Neural progenitor cell (in vitro differentiated cells): ENCODE measurements around the gene TTC19. TPM values are rescaled to one million over a fixed set of nuclear protein-coding genes. Genes with fewer than 3 reads are reported as not detected.

Source experiments
- DNase-seq: peaks from one replicate; pipeline ENCODE4 v3.0.0-alpha.2; 2016; ENCODE audit warnings: low spot score
- H2AFZ ChIP-seq: fragments of 200-600 bp; sonication (generic); replicated peaks from 2 replicates; pipeline ENCODE4 v1.6.1; 2016; ENCODE audit warnings: antibody characterized with exemption
- H3F3A ChIP-seq: fragments of 200-600 bp; sonication (generic); 2 replicates; pipeline ENCODE4 v1.6.1; 2016; ENCODE audit warnings: antibody characterized with exemption, low read depth
- H3K27ac ChIP-seq: fragments of 200-600 bp; sonication (generic); 2 replicates; pipeline ENCODE4 v1.5.1; 2016; ENCODE audit warnings: mild to moderate bottlenecking
- H3K27me3 ChIP-seq: fragments of 200-600 bp; sonication (generic); 2 replicates; pipeline ENCODE4 v1.6.1; 2016; ENCODE audit warnings: mild to moderate bottlenecking, moderate library complexity
- H3K36me3 ChIP-seq: fragments of 200-600 bp; sonication (generic); 2 replicates; pipeline ENCODE4 v1.5.1; 2016
- H3K4me1 ChIP-seq: fragments of 200-600 bp; sonication (generic); 2 replicates; pipeline ENCODE4 v1.6.1; 2016; ENCODE audit warnings: mixed run types
- H3K4me2 ChIP-seq: fragments of 200-600 bp; sonication (generic); 2 replicates; pipeline ENCODE4 v1.6.1; 2016
- H3K4me3 ChIP-seq: fragments of 200-600 bp; sonication (generic); 2 replicates; pipeline ENCODE4 v1.5.1; 2016
- H3K79me2 ChIP-seq: fragments of 200-600 bp; sonication (generic); 2 replicates; pipeline ENCODE4 v1.6.1; 2016; ENCODE audit warnings: low read depth
- H3K9ac ChIP-seq: fragments of 200-600 bp; sonication (generic); 2 replicates; pipeline ENCODE4 v1.6.1; 2016
- H3K9me3 ChIP-seq: fragments of 200-600 bp; sonication (generic); 2 replicates; pipeline ENCODE4 v1.5.1; 2016; ENCODE audit warnings: low read depth
- H4K20me1 ChIP-seq: fragments of 200-600 bp; sonication (generic); 2 replicates; pipeline ENCODE4 v1.6.1; 2016; ENCODE audit warnings: low read depth
- H3K27ac Mint-ChIP-seq: 3 replicates; pipeline ENCODE4 v1.8.0; 2021; ENCODE audit warnings: mixed read lengths
- H3K27me3 Mint-ChIP-seq: 2 replicates; pipeline ENCODE4 v1.8.0; 2022; ENCODE audit warnings: low read depth, mild to moderate bottlenecking, inconsistent platforms, moderate library complexity, mixed read lengths; ENCODE audit not compliant: insufficient read depth
- H3K36me3 Mint-ChIP-seq: 3 replicates; pipeline ENCODE4 v1.8.0; 2021; ENCODE audit warnings: mixed read lengths
- H3K4me1 Mint-ChIP-seq: 3 replicates; pipeline ENCODE4 v1.8.0; 2021; ENCODE audit warnings: mixed read lengths
- H3K4me3 Mint-ChIP-seq: 3 replicates; pipeline ENCODE4 v1.8.0; 2021; ENCODE audit warnings: mild to moderate bottlenecking, moderate library complexity, mixed read lengths
- H3K9me3 Mint-ChIP-seq: 3 replicates; pipeline ENCODE4 v1.8.0; 2020; ENCODE audit warnings: mixed read lengths
- EZH2 ChIP-seq: fragments of 200-600 bp; sonication (generic); IDR thresholded peaks from 2 replicates; pipeline ENCODE4 v1.6.1; 2017; ENCODE audit warnings: antibody characterized with exemption, mild to moderate bottlenecking, moderate library complexity
- EZH2phosphoT487 ChIP-seq: fragments of 200-600 bp; sonication (generic); IDR thresholded peaks from 2 replicates; pipeline ENCODE4 v1.6.1; 2017; ENCODE audit warnings: antibody characterized with exemption
- total RNA-seq: library from RNA; depleted of rRNA; stranded (reverse); fragments of >200 nt; gene quantifications from 2 replicates; pipeline ENCODE4 v1.2.3, GENCODE V29; 2015; ENCODE audit warnings: low replicate concordance
- TF ChIP-seq, protein P1 (sequence below): fragments of 200-600 bp; sonication (generic); IDR thresholded peaks from 2 replicates; pipeline ENCODE4 v1.5.1; 2017; ENCODE audit warnings: antibody characterized with exemption, mild to moderate bottlenecking

The TTC19 gene
- 47.1 and 52.9 TPM in 2 replicates for total RNA-seq

- TF ChIP-seq, protein P1, sequence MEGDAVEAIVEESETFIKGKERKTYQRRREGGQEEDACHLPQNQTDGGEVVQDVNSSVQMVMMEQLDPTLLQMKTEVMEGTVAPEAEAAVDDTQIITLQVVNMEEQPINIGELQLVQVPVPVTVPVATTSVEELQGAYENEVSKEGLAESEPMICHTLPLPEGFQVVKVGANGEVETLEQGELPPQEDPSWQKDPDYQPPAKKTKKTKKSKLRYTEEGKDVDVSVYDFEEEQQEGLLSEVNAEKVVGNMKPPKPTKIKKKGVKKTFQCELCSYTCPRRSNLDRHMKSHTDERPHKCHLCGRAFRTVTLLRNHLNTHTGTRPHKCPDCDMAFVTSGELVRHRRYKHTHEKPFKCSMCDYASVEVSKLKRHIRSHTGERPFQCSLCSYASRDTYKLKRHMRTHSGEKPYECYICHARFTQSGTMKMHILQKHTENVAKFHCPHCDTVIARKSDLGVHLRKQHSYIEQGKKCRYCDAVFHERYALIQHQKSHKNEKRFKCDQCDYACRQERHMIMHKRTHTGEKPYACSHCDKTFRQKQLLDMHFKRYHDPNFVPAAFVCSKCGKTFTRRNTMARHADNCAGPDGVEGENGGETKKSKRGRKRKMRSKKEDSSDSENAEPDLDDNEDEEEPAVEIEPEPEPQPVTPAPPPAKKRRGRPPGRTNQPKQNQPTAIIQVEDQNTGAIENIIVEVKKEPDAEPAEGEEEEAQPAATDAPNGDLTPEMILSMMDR, result no peak
- peak; percentile 18 for TF ChIP-seq EZH2
- TF ChIP-seq EZH2phosphoT487, result no peak
- H3K27ac ChIP-seq, result peak within 1 kb of the TSS; percentile 88
- H4K20me1 ChIP-seq, result peaks cover 13% of the 10 kb centered on the region
- Mint-ChIP-seq H3K27ac (peak within 1 kb of the TSS; percentile 92), H3K4me3 (peak within 1 kb of the TSS; percentile 94), H3K36me3 (peaks cover 33% of the 10 kb centered on the region), H3K9me3 (peaks cover 9% of the 10 kb centered on the region), H3K27me3 (no peaks in the 10 kb centered on the region), H3K4me1 (peaks cover 9% of the 10 kb centered on the region)
- H3K4me1 ChIP-seq, result peaks cover 10% of the 10 kb centered on the region
- peak within 1 kb of the TSS; percentile 78 for H3K9ac ChIP-seq
- peak within 1 kb of the TSS; percentile 82 for H3K4me3 ChIP-seq
- peaks cover 52% of the 10 kb centered on the region for H3K79me2 ChIP-seq
- no peaks in the 10 kb centered on the region for H3K27me3 ChIP-seq
- H3F3A ChIP-seq, result peaks cover 14% of the 10 kb centered on the region
- H3K36me3 ChIP-seq, result peaks cover 20% of the 10 kb centered on the region
- no peaks in the 10 kb centered on the region for H3K9me3 ChIP-seq
- DNase-seq, result peak; percentile 97
- H2AFZ ChIP-seq, result peak within 1 kb of the TSS; percentile 80
- H3K4me2 ChIP-seq, result peak within 1 kb of the TSS; percentile 94
Observed at GRCh38 chr17:15999141-15999973, at the start of gene TTC19, which contains the start of gene ZSWIM7. TSS of gene TTC19 (plus strand) at chr17:15999824. CDS start at chr17:15999849, 25 bp downstream. TSS of gene ZSWIM7 (minus strand) at chr17:15999704. CDS start at chr17:15999594, 110 bp downstream.

DNA sequence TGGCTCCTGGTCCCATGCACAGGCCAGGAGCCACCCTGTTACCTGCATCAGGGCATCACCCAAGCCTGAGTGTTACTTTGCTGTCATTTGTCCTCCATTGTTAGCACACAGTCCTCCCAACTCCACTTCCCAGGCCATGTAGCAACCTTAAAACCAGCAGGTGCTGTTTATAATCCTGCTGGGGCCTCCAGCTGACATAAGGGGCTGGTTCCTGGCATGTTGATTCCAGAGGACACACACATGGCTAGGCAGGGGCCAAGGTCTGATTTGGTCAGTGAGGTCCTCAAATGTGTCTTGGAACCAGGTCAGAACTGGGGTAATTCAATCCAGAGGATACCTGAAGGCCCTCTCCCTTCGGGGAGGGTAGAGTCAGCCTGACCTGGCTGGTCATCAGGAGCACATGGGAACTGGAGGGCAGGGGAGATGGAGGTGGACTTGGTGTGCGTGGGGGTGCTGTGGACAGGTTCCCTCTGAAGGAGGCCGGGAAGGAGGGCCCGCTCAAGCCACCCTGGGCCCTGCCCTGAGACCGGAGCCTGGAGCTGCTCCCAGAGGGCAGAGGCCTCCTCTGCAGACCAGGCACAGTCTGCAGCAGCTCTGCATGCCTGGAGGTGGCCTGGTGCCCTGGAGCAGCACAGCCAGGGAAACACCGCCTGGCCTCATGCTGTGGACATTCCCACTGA, 48.1 kb upstream of the TTC19 start:
- TF ChIP-seq EZH2phosphoT487 (no peak), EZH2 (no peak)
- TF ChIP-seq, protein P1, result no peak
- no peaks in the 10 kb centered on the region for H3K36me3 ChIP-seq
- no peaks in the 10 kb centered on the region for H4K20me1 ChIP-seq
- H3K27me3 ChIP-seq, result peaks cover 14% of the 10 kb centered on the region
- no peak overlapping the region for H3K4me2 ChIP-seq
- H3K27me3 Mint-ChIP-seq, result peaks cover 21% of the 10 kb centered on the region
- no peaks in the 10 kb centered on the region for H3K36me3 Mint-ChIP-seq
- peaks cover 13% of the 10 kb centered on the region for H3K4me1 Mint-ChIP-seq
- no peaks in the 10 kb centered on the region for H3K79me2 ChIP-seq
- no peak overlapping the region for H3K27ac Mint-ChIP-seq
- H3K9me3 Mint-ChIP-seq, result no peaks in the 10 kb centered on the region
- H3K4me3 ChIP-seq, result no peak overlapping the region
- H3K9ac ChIP-seq, result no peak overlapping the region
- no peak overlapping the region for H2AFZ ChIP-seq
- no peaks in the 10 kb centered on the region for H3F3A ChIP-seq
- H3K27ac ChIP-seq, result no peak overlapping the region
- no peaks in the 10 kb centered on the region for H3K9me3 ChIP-seq
- DNase-seq, result no peak
- H3K4me1 ChIP-seq, result no peaks in the 10 kb centered on the region
- no peak overlapping the region for H3K4me3 Mint-ChIP-seq

GRCh38 chr17:15952048-15952532, 47.5 kb upstream of the TTC19 start:
- no peaks in the 10 kb centered on the region for H3K79me2 ChIP-seq

More at GRCh38 chr17:15952048-15952532, 47.5 kb upstream of the TTC19 start:
- Mint-ChIP-seq H3K27ac (no peak overlapping the region), H3K9me3 (no peaks in the 10 kb centered on the region), H3K36me3 (no peaks in the 10 kb centered on the region), H3K4me3 (no peak overlapping the region), H3K27me3 (peaks cover 15% of the 10 kb centered on the region), H3K4me1 (peaks cover 10% of the 10 kb centered on the region)
- no peak for DNase-seq
- Histone ChIP-seq H3K27ac (no peak overlapping the region), H3K9me3 (no peaks in the 10 kb centered on the region), H4K20me1 (no peaks in the 10 kb centered on the region), H3K4me1 (no peaks in the 10 kb centered on the region), H3K4me2 (no peak overlapping the region), H3K9ac (no peak overlapping the region), H3K27me3 (peaks cover 8% of the 10 kb centered on the region), H3K36me3 (no peaks in the 10 kb centered on the region), H3K4me3 (no peak overlapping the region), H2AFZ (no peak overlapping the region), H3F3A (no peaks in the 10 kb centered on the region)
- TF ChIP-seq EZH2phosphoT487 (no peak), EZH2 (no peak)
- TF ChIP-seq, protein P1, result no peak
